NK-92 treated with Interleukin-12 subunit alpha and Interleukin-12 subunit beta, amount 100 ng/mL, for 24 hours (cell line): Measurements from ENCODE around the gene PRR22.
A peak's percentile ranks its signal among the peaks of the same experiment; 100 is the strongest.

Experiments used
- DNase-seq: peaks from one replicate; lab custom pipeline; 2025; lab: John Stamatoyannopoulos, UW

Gene PRR22

GRCh38 chr19:5814123-5814851 is 29.7 kb upstream of the PRR22 start:
- no peak for DNase-seq

DNA sequence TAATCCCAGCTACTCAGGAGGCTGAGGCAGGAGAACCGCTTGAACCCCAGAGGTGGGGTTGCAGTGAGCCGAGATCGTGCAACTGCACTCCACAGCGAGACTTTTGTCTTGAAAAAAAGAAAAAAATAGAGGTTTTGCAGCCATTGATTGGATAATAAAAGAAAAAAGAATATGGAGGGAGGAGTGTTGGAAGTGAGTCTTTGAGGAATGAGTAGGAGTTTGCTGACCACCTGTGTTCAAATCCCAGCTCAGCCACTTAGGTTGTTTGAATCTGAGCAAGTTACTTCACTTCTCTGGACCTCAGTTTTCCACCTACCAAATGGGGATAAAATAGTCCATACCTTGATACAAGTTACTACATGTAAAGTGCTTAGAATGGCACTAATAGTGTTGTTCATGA is 26.6 kb upstream of the PRR22 start:
- no peak for DNase-seq

GRCh38 chr19:5809469-5809868 is 24.9 kb upstream of the PRR22 start:
- no peak for DNase-seq

- DNase-seq: peak; percentile 30
Observed at GRCh38 chr19:5809053-5809452, 24.5 kb upstream of the PRR22 start.

GRCh38 chr19:5808120-5808816 is 23.7 kb upstream of the PRR22 start:
- DNase-seq: no peak

DNA sequence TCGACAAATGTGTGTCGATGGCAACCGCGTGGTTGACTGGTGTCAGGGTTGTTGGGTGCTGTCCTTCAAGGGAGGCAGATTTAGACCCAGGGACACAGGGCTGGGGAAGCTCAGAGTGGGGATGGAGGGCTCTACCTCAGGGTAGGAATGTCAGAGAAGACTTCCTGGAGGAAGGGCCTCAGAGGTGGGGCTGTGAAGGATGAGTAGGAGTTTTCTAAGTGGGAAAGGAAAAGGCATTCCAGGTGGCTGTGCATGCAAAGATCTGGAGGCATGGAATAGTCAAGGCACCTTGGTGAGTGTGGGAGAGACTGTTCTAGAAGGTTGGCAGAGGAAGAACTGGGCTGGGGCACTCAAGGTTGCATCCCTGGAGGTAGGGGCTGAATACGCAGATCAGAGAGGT is 22.4 kb upstream of the PRR22 start:
- no peak for DNase-seq

GRCh38 chr19:5806133-5806489 is 21.6 kb upstream of the PRR22 start:
- DNase-seq: no peak

DNA sequence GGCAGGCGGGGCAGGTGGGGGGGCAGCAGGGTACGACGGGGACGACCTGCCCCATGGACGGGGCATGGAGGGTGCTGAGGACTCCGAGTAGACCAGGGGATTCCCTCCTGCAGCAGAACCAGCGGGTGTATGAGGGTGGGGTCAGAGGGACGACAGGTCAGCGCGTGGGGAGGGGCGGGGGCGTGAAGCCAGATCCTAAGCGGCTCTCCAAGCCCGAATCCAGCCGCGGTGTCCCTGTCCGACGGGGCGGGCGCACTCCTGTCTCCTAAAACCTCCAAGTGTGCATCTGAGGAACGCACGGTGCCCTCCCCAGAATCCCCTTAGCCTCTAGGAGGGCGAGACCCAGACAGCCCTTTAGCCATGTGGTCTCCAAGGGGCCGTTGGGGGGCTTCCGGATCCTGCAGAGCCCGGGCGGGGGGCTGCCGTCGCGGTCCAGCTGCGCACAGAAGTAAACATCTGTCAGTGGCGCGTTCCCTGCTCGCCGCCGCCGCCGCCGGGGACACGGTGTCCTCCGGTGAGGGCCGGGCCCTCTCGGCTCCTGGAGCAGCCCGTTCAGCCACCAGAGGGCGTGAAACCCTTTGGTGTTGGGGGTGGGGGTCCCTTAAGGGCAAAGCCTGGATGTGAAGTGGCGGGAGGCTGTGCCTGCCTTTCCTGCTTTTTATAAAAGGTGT is 21.1 kb upstream of the PRR22 start:
- DNase-seq: no peak

GRCh38 chr19:5804516-5805461 is 20.2 kb upstream of the PRR22 start, which contains the start of gene NRTN:
Gene NRTN, plus strand, starts transcription at chr19:5805067. Its CDS starts 19,099 bp downstream, at chr19:5824166.
- DNase-seq: no peak

DNA sequence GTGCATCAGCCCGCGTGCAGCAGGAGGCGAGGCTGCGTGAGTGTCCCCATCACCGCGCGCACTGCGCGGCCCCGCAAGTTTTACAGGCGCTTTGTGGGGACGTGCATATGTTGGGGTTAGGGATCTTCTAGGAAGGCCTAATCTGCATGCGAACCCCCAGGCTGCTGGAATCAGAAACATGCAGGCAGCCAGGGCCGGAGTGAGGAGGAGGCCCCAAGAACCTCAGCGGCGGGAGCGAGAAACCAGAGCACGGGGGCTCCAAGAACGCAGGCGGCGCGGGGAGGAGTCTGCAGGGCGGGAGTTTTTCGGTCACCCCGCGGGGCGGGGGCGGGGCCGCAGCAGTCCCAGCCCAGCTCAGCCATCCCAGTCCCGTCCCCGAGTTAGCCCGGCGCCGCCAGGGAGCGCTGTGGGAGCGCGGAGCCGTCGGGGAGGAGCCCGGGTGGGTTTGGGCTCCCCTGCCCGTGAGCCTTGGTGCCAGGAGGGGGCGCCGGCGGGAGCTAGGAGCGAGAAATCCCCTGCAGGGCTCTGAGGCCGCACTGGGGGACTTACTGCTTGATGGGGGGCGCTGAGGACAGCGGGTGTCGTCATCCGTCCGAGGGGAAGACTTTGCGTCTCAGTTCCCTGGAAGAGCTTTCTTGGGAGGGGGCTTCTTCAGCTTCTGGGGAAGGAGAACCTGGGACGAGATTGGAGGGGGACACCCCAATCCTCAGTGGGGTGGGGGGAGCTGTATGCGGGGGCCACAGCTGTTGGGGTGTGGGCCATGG is 19.4 kb upstream of the PRR22 start:
- DNase-seq: no peak

DNA sequence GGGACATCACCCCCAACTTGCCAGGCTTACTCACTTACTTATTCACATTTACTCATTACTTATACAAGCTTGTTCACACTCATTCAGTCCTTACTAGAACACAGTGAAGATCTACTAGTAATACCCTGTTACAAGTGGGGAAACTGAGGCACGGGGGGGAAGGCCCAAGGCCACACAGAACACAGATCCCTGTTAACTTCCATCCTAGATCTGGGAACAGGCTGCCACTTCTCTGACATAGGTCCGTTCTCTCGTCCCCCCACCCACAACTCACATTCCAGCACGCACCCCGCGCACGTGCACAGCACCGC is 18.9 kb upstream of the PRR22 start:
- DNase-seq: no peak

GRCh38 chr19:5801796-5802619 is 17.5 kb upstream of the PRR22 start:
- DNase-seq: no peak

DNA sequence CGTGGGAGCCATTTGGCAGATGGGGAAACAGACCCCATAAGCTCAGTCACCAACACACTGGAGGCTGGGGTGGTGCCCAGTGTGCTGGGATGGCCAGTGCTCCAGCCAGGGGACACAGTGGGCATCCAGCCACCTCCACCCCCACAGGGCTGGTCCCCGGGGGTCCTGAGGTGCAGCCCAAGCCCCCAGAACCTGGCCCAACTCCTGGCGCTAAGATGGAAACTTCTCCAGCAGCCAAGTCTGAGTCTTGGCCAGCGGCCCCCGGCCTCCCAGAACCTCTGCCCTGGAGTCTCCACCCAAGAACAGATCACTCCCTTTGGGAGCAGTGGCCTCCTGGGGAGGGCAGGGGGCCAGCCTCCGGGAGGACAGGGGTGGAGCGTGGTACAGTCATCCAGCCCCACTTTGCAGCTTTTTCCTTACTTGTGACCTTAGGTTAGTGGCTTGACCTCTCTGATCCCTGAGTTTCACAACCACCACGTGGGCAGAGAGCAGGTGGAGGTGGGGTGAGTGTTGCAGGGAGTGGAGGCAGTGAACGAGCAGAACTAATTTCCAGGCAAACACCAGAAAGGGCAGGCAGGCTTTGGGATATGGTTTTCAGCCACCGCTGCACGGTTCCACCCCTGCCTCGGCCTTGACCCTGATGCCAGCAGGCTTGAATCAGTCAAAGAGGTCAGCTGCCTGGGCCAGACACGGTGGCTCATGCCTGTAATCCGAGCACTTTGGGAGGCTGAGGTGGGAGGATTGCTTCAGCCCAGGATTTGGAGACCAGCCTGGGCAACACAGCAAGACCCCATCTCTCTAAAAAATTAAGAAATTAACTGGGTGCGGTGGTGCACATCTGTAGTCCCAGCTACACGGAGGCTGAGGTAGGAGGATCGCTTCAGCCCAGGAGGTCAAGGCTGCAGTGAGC is 16.1 kb upstream of the PRR22 start:
- DNase-seq: no peak

DNA sequence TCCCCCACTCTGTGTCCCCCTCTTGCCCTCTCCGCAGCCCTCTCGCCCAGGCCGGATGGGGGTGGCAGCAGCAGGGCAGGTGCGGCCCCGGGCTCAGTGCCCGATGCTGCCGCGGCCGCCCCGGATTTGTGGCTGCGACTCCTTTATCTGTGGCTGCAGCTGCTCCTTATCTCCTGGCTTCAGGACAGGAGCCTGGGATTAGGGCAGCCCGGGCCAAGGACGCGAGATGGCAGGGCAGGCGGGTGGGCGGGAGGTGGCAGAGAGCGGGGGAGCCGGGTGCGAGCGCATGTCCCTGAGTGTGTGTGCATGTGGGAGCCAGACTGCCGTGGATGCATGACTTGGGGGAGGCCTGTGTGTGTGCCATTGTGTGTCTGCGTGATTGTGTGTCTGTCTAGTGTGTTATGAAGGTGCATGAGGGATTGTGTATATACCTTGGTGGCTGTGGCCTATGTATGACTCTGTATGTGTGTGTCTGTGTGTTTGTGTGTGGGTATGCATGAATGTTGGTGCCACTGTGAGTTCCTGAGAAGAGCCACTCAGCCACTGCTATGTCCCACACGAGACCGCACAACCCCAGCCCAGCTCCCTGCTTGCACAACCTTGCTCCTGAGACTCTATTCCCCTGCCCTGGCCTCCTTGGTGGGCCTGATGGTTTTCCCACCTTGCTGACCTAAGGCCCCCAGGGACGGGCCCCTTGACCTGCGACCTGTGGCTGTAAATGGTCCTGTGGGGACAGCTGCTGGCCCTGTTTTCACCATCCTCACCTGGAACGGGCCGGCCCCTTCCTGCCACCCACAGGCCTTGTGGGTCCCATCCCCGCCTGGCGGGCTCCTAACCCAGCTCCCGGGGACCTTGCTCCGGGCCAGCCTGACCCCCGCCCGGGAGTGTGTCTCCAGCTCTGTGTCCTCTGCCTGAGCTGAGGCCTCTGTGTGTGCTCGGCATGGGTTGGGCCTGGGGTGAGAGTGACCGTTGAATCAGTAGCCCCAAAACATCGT is 15.0 kb upstream of the PRR22 start:
- no peak for DNase-seq

- DNase-seq: no peak
Observed at GRCh38 chr19:5798244-5798643, 13.7 kb upstream of the PRR22 start.

- DNase-seq: no peak
Observed at GRCh38 chr19:5795382-5795919, 10.9 kb upstream of the PRR22 start.

DNA sequence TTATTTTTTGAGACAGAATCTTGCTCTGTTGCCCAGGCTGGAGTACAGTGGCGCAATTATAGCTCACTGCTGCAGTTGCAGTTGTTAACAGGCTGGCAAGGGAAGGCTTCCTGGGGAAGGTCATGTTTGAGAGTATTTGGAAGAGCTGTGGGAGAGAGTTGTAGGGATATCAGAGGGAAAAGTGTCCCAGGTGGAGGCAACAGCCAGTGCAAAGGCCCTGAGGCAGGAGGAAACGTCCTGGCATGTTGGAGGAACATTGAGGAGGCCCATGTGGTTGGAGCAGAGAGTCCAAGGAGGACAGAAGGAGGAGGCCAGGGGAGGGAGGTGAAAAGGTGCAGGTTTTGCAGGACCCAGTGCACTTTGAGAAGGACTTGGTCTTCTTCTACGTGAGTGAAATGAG is 8.6 kb upstream of the PRR22 start:
- no peak for DNase-seq

GRCh38 chr19:5792224-5792623 is 7.7 kb upstream of the PRR22 start:
- DNase-seq: no peak
